ENCODE data around the gene ATG16L2. TPM values are rescaled to one million over a fixed set of nuclear protein-coding genes. Genes with fewer than 3 reads are reported as not detected.

Gene ATG16L2
- total and polyA plus RNA-seq, 10 of the 15 experiments (the other 5 are each of a cell fraction or from before 2014, with no cell fraction given), result 1.9 to 67.7 (median 30.4) TPM

- POLR2A ChIA-PET, result no interaction called here
- H3K79me2 ChIP-seq (ENCODE audit: control insufficient read depth, insufficient read depth, low read length), result no peaks in the 10 kb centered on the region
- no peak overlapping the region for H3K4me2 ChIP-seq (ENCODE audit: control insufficient read depth, insufficient read depth)
- H3K4me3 ChIP-seq, result no peak overlapping the region
- no peak for FAIRE-seq
- no peak overlapping the region for H3K27ac ChIP-seq (ENCODE audit: control insufficient read depth, insufficient read depth)
- RAD21 ChIA-PET (ENCODE audit: unreplicated experiment), result interaction anchor here (4.2 kb wide), 1 partner anchor 348 kb away, joined by 51 read pairs; no protein-coding TSS in a partner anchor
- peaks cover 22 to 27% of the 10 kb centered on the region in 2 experiments for H3K36me3 ChIP-seq (ENCODE audit: control insufficient read depth in 2 of 2, insufficient read depth in 2 of 2, low read length in 1 of 2)
- no peak overlapping the region for H3K9ac ChIP-seq (ENCODE audit: control insufficient read depth, insufficient read depth, low read length)
- DNase-seq (ENCODE audit: low read depth, low spot score), result no peak
- BruUV-seq (replicated peaks), result no TSS peak
- 81% methylated on average over 5 of the region's 5 CpGs for WGBS (ENCODE audit: insufficient coverage, insufficient replicate concordance, low lambda C conversion rate, missing lambda C conversion rate)
- peaks cover 8% of the 10 kb centered on the region for H3K4me1 ChIP-seq (ENCODE audit: control insufficient read depth, insufficient read depth, low read length)
- no peak overlapping the region for H2AFZ ChIP-seq (ENCODE audit: control insufficient read depth, low read depth, low read length)
- CTCF ChIA-PET, result interaction anchor here (1.2 to 8.7 kb wide), 4 partner anchors 20 to 348 kb away, joined by 3 to 128 read pairs (median 4); no protein-coding TSS in a partner anchor
- H3K9me3 ChIP-seq (replicated peaks; ENCODE audit: control insufficient read depth, insufficient read depth, low read length), result no peaks in the 10 kb centered on the region
- TF ChIP-seq MXI1 (IDR thresholded peaks at IDR 0.05; ENCODE audit: low read depth, low read length) (no peak), POLR2AphosphoS5 (IDR thresholded peaks at IDR 0.05; ENCODE audit: low read length) (0 out of 2 replicates have a peak, but pooled peaks have one; percentile 18), ESRRA (IDR thresholded peaks at IDR 0.05; ENCODE audit: low read length) (no peak), BCL3 (IDR thresholded peaks at IDR 0.05; ENCODE audit: borderline replicate concordance, insufficient read depth, low read depth, low read length, poor library complexity, severe bottlenecking) (peak; percentile 1), POLR2A (IDR thresholded peaks at IDR 0.05; ENCODE audit: low read depth, low read length) (peak; percentile 50; the same call in 1 of the 2 replicates)
- no peak for ATAC-seq
- no peaks in the 10 kb centered on the region for H3K27me3 ChIP-seq (replicated peaks in 1 of 2; ENCODE audit: control insufficient read depth in 2 of 2, insufficient read depth in 2 of 2, low read length in 1 of 2)
- H4K20me1 ChIP-seq (ENCODE audit: control insufficient read depth, insufficient read depth), result no peaks in the 10 kb centered on the region; the same call in 1 of the 2 replicates
- SMC1A ChIA-PET (ENCODE audit: uncharacterized antibody, unreplicated experiment), result interaction anchor here (8.0 kb wide), 1 partner anchor 348 kb away, joined by 65 read pairs; no protein-coding TSS in a partner anchor
- intact Hi-C loops (cut with micrococcal nuclease; ENCODE audit: unreplicated experiment), result no loop called here
- in situ Hi-C loops (cut with MboI), result loop anchor here (5.0 to 25.0 kb wide), 2 partner anchors 357 to 412 kb away; no protein-coding TSS in a partner anchor
These were observed 15.8 kb downstream of the ATG16L2 start for GRCh38 chr11:72829884-72830533.
